Astrocyte of the spinal cord (primary cell): Measurements from ENCODE around the gene LDOC1.
"Not testable (repeated sequence)": the region's sequence is repeated elsewhere in the genome, so short reads cannot be mapped to it uniquely, and the experiment has no call there.

Experiments
- DNase-seq: peaks from one replicate; pipeline ENCODE4 v3.0.0; 2011; ENCODE audit warnings: low read depth, low spot score
- H3K4me3 ChIP-seq: 2 replicates; pipeline ENCODE4 v1.5.1; 2011; ENCODE audit warnings: low read depth, mild to moderate bottlenecking, low read length, moderate library complexity
- in situ Hi-C: cut with HindIII; loops from 2 replicates; pipeline ENCODE4 v1.10.0; 2017; ENCODE audit warnings: low sequenced_read_pairs
- TF ChIP-seq, protein P1 (sequence below): IDR thresholded peaks from 2 replicates; pipeline ENCODE4 v1.5.1; 2012; ENCODE audit warnings: low read depth, mild to moderate bottlenecking, low read length, inconsistent platforms

The LDOC1 gene

DNA sequence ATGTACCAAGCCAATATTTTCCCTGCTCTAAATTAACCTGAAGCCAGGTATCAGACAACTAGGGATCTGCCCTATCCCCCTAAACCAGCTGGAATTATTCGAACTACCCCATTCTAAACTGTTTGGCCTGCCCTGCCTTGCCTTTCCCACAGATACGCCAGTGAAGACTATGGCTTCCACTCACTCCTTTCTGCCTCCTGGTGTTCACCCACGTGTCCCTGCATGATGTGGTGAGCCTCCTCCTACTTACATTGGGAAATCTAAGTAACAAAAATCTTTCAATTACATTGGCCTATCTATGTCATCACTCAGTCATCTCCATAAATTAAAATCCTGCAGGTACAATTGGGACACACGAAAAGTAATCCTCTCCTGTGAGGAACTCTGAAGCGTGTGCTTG is 6.1 kb upstream of the LDOC1 start:
- no peak for DNase-seq
- H3K4me3 ChIP-seq = no peak overlapping the region
- in situ Hi-C loops = no loop called here
- TF ChIP-seq, protein P1, sequence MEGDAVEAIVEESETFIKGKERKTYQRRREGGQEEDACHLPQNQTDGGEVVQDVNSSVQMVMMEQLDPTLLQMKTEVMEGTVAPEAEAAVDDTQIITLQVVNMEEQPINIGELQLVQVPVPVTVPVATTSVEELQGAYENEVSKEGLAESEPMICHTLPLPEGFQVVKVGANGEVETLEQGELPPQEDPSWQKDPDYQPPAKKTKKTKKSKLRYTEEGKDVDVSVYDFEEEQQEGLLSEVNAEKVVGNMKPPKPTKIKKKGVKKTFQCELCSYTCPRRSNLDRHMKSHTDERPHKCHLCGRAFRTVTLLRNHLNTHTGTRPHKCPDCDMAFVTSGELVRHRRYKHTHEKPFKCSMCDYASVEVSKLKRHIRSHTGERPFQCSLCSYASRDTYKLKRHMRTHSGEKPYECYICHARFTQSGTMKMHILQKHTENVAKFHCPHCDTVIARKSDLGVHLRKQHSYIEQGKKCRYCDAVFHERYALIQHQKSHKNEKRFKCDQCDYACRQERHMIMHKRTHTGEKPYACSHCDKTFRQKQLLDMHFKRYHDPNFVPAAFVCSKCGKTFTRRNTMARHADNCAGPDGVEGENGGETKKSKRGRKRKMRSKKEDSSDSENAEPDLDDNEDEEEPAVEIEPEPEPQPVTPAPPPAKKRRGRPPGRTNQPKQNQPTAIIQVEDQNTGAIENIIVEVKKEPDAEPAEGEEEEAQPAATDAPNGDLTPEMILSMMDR = no peak

DNA sequence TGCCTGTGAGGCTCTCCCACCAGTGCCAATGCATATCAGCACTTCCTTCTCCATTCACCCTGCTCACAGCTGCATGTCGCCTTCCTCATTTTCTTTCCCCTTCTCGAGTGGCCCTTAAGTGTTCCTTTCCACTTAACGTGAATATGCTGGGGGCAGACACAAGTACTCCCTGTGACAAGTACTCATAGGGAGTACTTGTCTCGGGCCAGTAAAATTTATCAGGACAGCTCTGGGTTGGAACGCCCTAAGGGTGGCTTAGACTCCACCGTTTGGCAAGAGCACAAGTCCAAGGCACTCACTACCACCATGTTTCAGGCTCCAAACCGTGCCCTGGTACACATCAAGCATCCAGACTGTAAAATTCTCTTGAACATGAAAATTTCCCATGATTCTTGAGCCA is 3.9 kb upstream of the LDOC1 start:
- no peak overlapping the region for H3K4me3 ChIP-seq
- TF ChIP-seq, protein P1 = no peak
- in situ Hi-C loops = no loop called here

DNA sequence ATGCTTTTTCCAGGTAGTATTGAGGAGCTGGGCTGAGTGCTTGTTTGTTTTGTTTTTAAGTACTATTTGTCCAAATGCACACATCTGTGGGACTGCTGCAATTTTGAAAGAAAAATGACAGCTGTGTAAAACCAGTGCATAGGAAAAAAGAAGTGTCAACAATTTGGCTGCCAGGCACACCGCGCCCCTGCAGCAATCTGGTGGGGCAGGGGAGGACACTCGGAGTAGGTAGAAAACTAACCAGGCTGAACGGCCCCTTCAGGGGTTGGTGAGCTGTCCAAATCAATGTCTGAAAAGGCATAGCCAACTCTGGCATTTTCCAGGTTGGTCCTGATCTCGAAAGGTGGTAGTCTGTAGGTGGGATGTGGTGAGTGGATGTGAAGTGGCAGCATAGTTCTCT is 1.1 kb downstream of the LDOC1 start:
- DNase-seq = no peak
- TF ChIP-seq, protein P1 = no peak
- peak overlapping the region; percentile 66 for H3K4me3 ChIP-seq
- in situ Hi-C loops = no loop called here

More for the DNA sequence above, 3.9 kb upstream of the LDOC1 start:
- DNase-seq = no peak

DNA sequence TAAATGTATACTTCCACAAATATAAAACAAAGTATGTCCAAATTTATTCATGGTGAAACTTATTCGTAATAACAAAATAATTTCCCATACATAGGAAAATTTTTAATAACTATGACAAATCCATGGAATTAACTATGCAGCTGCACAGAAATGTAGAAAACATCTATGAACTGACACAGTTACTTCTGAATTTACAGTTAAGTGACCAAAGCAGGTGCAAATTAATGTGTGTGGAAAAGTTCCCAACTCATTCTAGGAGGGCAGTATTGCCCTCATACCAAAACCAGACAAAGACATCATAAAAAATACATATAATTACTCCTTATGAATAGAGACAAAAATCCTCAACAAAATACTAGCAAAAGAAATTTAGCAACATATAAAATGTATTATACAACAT is 12.5 kb downstream of the LDOC1 start:
- no peak for DNase-seq
- in situ Hi-C loops = no loop called here

DNA sequence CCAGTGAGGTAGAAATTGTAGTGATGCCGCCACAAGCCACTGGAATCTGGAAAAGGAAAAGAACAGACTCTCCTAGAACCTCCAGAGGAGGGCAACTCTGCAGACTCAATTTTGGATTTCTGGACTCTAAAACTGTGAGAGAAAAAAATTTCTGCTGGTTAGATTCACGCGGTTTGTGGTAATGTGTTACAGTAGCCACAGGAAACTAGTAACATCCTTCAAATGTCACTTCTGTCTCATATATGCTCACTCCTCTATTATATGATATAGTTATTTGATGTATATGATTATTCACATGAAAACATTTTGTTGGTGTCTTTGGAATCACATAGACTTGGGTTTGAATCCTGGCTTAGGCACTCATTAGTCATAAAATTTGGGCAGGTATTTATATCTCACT is 18.8 kb downstream of the LDOC1 start:
- in situ Hi-C loops = no loop called here
- no peak overlapping the region for H3K4me3 ChIP-seq
- TF ChIP-seq, protein P1 = no peak
- no peak for DNase-seq

More for the DNA sequence above, 12.5 kb downstream of the LDOC1 start:
- TF ChIP-seq, protein P1 = no peak
- no peak overlapping the region for H3K4me3 ChIP-seq

DNA sequence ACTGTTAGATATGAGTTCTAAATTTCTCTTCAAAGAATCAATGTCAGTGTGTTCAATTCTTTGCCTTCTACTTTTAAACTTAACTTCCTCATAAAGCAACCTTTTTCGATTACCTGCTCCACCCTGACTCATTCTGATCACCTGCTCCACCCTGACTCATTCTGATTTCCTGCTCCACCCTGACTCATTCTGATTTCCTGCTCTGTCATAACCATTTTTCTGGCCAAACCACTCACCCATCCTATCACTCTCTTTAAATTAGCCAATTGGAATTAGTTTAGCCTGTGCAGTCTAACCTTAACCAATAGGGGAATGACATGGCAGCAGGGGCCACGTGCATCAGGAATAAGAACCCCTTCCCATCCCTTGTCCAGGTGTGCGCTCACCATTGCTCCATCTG is 21.7 kb downstream of the LDOC1 start:
- H3K4me3 ChIP-seq, in situ Hi-C loops, DNase-seq: not testable (repeated sequence)

DNA sequence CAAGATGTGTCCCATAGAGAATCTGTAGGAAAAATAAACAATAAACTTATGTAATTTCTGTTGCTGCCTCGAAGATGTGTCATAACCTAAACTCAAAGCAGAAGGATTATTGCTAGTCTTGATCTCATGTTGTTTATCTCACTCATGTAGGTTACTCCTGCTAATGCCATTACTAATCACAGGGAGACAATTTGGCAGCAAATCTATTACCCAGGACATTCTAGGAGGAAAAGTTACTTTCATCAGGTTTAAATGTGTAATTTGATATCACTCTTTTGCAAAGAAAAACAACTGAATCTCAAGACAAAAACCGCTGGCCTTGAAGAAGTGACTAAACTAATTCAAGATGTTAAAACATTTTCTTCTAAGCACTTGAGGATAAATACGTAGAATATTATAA is 34.0 kb downstream of the LDOC1 start:
- no peak for DNase-seq
- H3K4me3 ChIP-seq = no peak overlapping the region
- TF ChIP-seq, protein P1 = no peak
- in situ Hi-C loops = no loop called here
